Spleen (tissue), 11 donors: ENCODE measurements around the gene KDM8. TPM values are rescaled to one million over a fixed set of nuclear protein-coding genes. Genes with fewer than 3 reads are reported as not detected.

Experiments
- DNase-seq: peaks from one replicate; pipeline ENCODE4 v3.0.0-alpha.2; 2020
- H3K27ac ChIP-seq, 8 donors: fragments of 200-600 bp; sonication (generic) in 7 of 8; 1 replicate in 4 of 8; 2 replicates in 4 of 8; pipeline versions ENCODE4 v1.5.0 to v1.8.0; 2016 to 2021; ENCODE audit warnings: inconsistent platforms in 4 of 8, mild to moderate bottlenecking in 4 of 8, moderate library complexity in 1 of 8
- H3K27me3 ChIP-seq, 7 donors: fragments of 200-600 bp; sonication (generic) in 6 of 7; replicated peaks in 1 of 7; 1 replicate in 4 of 7; 2 replicates in 3 of 7; pipeline versions ENCODE4 v1.5.0 to v1.8.0; 2016 to 2021; ENCODE audit warnings: inconsistent platforms in 3 of 7, mild to moderate bottlenecking in 1 of 7
- H3K36me3 ChIP-seq, 6 donors: fragments of 200-600 bp; sonication (generic) in 5 of 6; 1 replicate in 4 of 6; 2 replicates in 2 of 6; pipeline versions ENCODE4 v1.5.0 to v1.8.0; 2016 to 2021; ENCODE audit warnings: inconsistent platforms in 2 of 6
- H3K4me1 ChIP-seq, 6 donors: fragments of 200-600 bp; sonication (generic) in 5 of 6; 1 replicate in 3 of 6; 2 replicates in 3 of 6; pipeline versions ENCODE4 v1.5.0 to v1.8.0; 2016 to 2021; ENCODE audit warnings: inconsistent platforms in 3 of 6
- H3K4me3 ChIP-seq, 8 donors: fragments of 200-600 bp; sonication (generic) in 7 of 8; 1 replicate in 4 of 8; 2 replicates in 4 of 8; pipeline versions ENCODE4 v1.5.0 to v1.8.0; 2016 to 2021; ENCODE audit warnings: inconsistent platforms in 4 of 8, mild to moderate bottlenecking in 4 of 8, moderate library complexity in 2 of 8
- H3K9me3 ChIP-seq, 8 donors: fragments of 200-600 bp; sonication (generic) in 7 of 8; 1 replicate in 4 of 8; 2 replicates in 4 of 8; pipeline versions ENCODE4 v1.5.0 to v1.8.0; 2016 to 2021; ENCODE audit warnings: inconsistent platforms in 4 of 8
- POLR2A ChIP-seq, 3 donors: fragments of 450-650 bp; IDR thresholded peaks; one replicate each; pipeline ENCODE4 v1.5.1; 2017; ENCODE audit warnings: antibody characterized with exemption in 3 of 3, mild to moderate bottlenecking in 1 of 3
- POLR2AphosphoS5 ChIP-seq, 3 donors: sonication (generic); formaldehyde crosslinking; IDR thresholded peaks; one replicate each; pipeline ENCODE4 v1.5.1; 2017; ENCODE audit warnings: antibody characterized with exemption in 3 of 3
- WGBS, 5 donors: extraction: QIAGEN DNeasy Blood & Tissue Kit in 3 of 5; methylation state at CpG; one replicate each; pipeline versions ENCODE4 v1.1.5 to v1.1.7; 2013 to 2018; 5-methylcytosine and 5-hydroxymethylcytosine counted together
- intact Hi-C: fragments of 100-400 bp; cut with DNase I; formaldehyde crosslinking; loops from one replicate; pipeline ENCODE4 v1.15.0; 2023; ENCODE audit warnings: low total_unique reads
- polyA plus RNA-seq, 3 donors: library from polyadenylated mRNA; stranded (reverse); fragments of 200-250 nt; gene quantifications; one replicate each; pipeline ENCODE4 v1.2.1, GENCODE V29; 2013
- total RNA-seq, 7 donors: library from RNA; depleted of rRNA in 3 of 7; stranded (reverse); fragments of >200 nt in 3 of 7; fragmentation: NEBNext Ultra II Directional in 4 of 7; extraction: Animal tissue kit (Norgen Biotek cat#: 25700) in 4 of 7; gene quantifications; one replicate each; pipeline versions ENCODE4 v1.1.0 to v1.2.1, GENCODE V29; 2016 to 2021
- TF ChIP-seq, protein P1 (sequence below), 11 experiments: fragments of 200-600 bp in 7 of 11; fragments of 450-650 bp in 4 of 11; sonication (generic) in 4 of 11; IDR thresholded peaks in 8 of 11; conservative IDR thresholded peaks in 3 of 11; 1 replicate in 7 of 11; 2 replicates in 4 of 11; pipeline versions ENCODE4 v1.4.0 to v1.8.0; 2016 to 2021; ENCODE audit warnings: antibody characterized with exemption in 11 of 11, inconsistent platforms in 4 of 11, mild to moderate bottlenecking in 1 of 11
- donor health status: healthy with polysubstance abuse.
- donor health status: DM: no; HTN: no; CAD: no; lungs with moderate emphysema.
- donor health status: DM: no; HTN: no; CAD: no.
- donor health status: Bipolar disorder and iron deficiency.
- donor health status: healthy.
- donor health status: DM: no; HTN: no; CAD: no.
- donor health status: DM: yes; HTN: yes; CAD: no.

Gene KDM8
- total and polyA plus RNA-seq, 10 donors = 5.2 to 14.7 (median 9.6) TPM

DNA sequence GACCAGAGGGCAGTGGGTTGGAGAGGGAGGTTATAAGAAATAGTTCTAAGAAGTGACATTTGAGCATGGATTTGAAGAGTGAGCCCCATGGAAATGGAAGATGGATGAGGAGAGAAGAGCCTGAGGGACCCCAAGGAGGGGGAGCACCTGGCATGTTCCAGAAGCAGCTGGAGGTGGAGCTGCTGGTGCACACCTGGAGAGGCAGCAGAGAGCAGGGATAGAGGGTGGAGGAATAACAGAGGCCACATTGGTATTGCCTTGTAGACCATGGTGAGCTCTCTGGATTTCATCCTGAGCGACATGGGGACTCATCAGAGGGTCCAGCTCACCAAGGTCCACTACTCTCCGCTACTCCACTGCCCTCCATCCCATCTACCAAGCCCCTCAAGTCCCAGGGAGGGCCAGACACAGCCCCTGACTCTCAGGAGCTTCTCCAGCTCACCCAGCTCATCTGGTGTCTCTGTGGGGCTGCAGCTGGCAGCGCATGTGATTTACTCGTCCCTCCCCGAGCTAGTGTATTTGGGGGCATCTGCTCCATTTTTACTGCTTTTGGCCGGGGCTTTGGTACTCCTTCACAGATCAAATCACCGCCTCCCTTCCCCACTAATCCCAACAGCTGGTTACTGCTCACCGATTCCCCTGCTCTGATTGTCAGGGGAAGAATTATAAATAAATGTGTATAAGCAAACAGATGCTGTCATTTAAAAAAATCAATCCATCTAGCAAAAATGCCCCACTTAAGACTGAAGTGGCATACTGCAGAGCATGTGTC, 22.1 kb upstream of the KDM8 start:
- Histone ChIP-seq H3K27me3 (no peaks in the 10 kb centered on the region), H3K4me1 (peaks cover 9 to 17% (median 10%) of the 10 kb centered on the region in 6 donors), H3K36me3 (no peaks in the 10 kb centered on the region), H3K9me3 (peaks cover 0 to 5% (median 0%) of the 10 kb centered on the region in 8 donors), H3K4me3 (no peak overlapping the region), H3K27ac (no peak overlapping the region)
- WGBS, 5 donors = 77 to 98% (median 89%) methylated on average over 8 of the region's 8 CpGs
- intact Hi-C loops = no loop called here
- TF ChIP-seq POLR2AphosphoS5 (IDR thresholded peaks at IDR 0.05) = no peak
- TF ChIP-seq POLR2A (IDR thresholded peaks at IDR 0.05) = no peak
- TF ChIP-seq, protein P1, sequence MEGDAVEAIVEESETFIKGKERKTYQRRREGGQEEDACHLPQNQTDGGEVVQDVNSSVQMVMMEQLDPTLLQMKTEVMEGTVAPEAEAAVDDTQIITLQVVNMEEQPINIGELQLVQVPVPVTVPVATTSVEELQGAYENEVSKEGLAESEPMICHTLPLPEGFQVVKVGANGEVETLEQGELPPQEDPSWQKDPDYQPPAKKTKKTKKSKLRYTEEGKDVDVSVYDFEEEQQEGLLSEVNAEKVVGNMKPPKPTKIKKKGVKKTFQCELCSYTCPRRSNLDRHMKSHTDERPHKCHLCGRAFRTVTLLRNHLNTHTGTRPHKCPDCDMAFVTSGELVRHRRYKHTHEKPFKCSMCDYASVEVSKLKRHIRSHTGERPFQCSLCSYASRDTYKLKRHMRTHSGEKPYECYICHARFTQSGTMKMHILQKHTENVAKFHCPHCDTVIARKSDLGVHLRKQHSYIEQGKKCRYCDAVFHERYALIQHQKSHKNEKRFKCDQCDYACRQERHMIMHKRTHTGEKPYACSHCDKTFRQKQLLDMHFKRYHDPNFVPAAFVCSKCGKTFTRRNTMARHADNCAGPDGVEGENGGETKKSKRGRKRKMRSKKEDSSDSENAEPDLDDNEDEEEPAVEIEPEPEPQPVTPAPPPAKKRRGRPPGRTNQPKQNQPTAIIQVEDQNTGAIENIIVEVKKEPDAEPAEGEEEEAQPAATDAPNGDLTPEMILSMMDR (IDR thresholded peaks at IDR 0.05 in 8 of 11, conservative IDR thresholded peaks at IDR 0.05 in 3 of 11) = no peak
- DNase-seq = no peak

DNA sequence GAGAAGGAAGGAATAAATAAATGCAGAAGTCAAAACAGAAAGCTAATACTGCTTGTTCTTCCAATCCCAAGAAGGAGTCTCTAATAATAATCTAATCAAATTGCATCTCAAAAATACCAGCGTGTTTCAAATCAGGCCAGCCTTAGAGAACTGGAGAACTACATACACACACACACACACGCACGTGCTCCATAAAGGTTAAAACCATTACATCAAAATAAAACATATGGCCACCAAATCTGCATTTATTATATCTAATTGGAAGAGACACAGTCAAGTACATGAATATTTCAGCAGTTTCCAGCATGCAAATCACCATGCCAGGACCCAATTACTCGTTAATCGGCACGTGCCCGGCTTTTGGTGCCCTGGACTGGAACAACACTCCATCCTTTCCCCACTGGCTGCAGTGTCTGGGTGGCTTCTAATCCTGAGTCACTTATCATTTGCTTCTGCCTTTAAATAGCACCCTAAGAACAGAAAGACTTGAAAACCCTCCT, 20.4 kb upstream of the KDM8 start:
- Histone ChIP-seq H3K9me3 (peaks cover 0 to 5% (median 0%) of the 10 kb centered on the region in 8 donors), H3K4me1 (peaks cover 9 to 17% (median 10%) of the 10 kb centered on the region in 6 donors), H3K4me3 (no peak overlapping the region), H3K27ac (no peak overlapping the region), H3K36me3 (no peaks in the 10 kb centered on the region), H3K27me3 (no peaks in the 10 kb centered on the region)
- DNase-seq = no peak
- intact Hi-C loops = no loop called here
- WGBS, 5 donors = 82 to 85% (median 84%) methylated on average over 7 of the region's 7 CpGs
- TF ChIP-seq, protein P1 (IDR thresholded peaks at IDR 0.05 in 8 of 11, conservative IDR thresholded peaks at IDR 0.05 in 3 of 11) = no peak
- TF ChIP-seq POLR2A (IDR thresholded peaks at IDR 0.05) (no peak), POLR2AphosphoS5 (IDR thresholded peaks at IDR 0.05) (no peak)

DNA sequence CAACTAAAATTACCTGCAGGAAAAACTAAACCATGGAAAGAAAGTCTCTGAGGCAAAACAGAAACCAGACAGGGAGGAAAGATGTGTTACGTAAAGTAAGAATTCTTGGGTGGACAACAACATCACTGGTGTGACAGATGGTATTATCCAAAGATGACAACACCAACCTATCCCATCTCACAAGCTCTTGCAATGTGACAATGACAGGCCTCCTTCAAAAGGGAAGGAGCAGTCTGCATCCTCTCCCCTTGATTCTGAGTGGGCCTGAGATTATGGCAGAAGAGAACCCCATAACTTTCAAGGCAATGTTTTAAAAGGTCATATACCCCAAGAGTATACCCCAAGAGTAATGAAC, 17.6 kb upstream of the KDM8 start:
- TF ChIP-seq POLR2A (IDR thresholded peaks at IDR 0.05) (no peak), POLR2AphosphoS5 (IDR thresholded peaks at IDR 0.05) (no peak)
- TF ChIP-seq, protein P1 (IDR thresholded peaks at IDR 0.05 in 8 of 11, conservative IDR thresholded peaks at IDR 0.05 in 3 of 11) = no peak
- no peaks in the 10 kb centered on the region for H3K36me3 ChIP-seq
- WGBS, 5 donors = 88 to 100% (median 92%) methylated on average over 1 of the region's 1 CpG
- intact Hi-C loops = no loop called here
- H3K4me3 ChIP-seq = no peak overlapping the region
- H3K4me1 ChIP-seq = no peaks in the 10 kb centered on the region
- no peak overlapping the region for H3K27ac ChIP-seq
- H3K27me3 ChIP-seq = peaks cover 0 to 4% (median 0%) of the 10 kb centered on the region in 7 donors
- peaks cover 0 to 5% (median 0%) of the 10 kb centered on the region in 8 donors for H3K9me3 ChIP-seq
- DNase-seq = no peak

DNA sequence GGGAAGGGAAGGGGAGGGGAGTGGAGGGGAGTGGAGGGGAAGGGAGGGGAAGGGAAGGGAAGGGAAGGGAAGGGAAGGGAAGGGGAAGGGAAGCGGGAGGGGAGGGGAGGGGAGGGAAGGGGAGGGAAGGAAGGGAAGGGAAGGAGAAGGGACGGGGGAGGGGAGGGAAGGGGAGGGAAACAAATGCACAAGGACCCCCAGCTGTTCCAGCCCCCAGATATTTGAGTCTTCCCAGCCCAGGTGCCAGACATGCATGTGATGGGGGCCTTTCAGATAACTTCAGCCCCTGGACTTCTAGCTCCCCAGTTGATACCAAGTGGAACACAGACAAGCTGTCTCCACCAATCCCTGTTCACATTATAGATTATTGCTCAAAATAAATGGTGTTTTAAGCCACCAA, 14.7 kb upstream of the KDM8 start:
- intact Hi-C loops = no loop called here
- Histone ChIP-seq H3K4me3 (no peak overlapping the region), H3K36me3 (no peaks in the 10 kb centered on the region), H3K27me3 (peaks cover 0 to 4% (median 0%) of the 10 kb centered on the region in 7 donors), H3K4me1 (no peaks in the 10 kb centered on the region), H3K9me3 (no peaks in the 10 kb centered on the region), H3K27ac (no peak overlapping the region)
- WGBS, 5 donors = 32 to 69% (median 55%) methylated on average over 2 of the region's 2 CpGs
- DNase-seq = no peak
- TF ChIP-seq, protein P1 (IDR thresholded peaks at IDR 0.05 in 8 of 11, conservative IDR thresholded peaks at IDR 0.05 in 3 of 11) = no peak
- TF ChIP-seq POLR2AphosphoS5 (IDR thresholded peaks at IDR 0.05) (no peak), POLR2A (IDR thresholded peaks at IDR 0.05) (no peak)
